HFFc6 (cell line): ENCODE data around the gene HSPB6. TPM values are rescaled to one million over a fixed set of nuclear protein-coding genes. Genes with fewer than 3 reads are reported as not detected.

Source experiments
- DNase-seq: peaks from one replicate; pipeline ENCODE4 v3.0.0-alpha.2; 2018
- H3K27ac Mint-ChIP-seq: 2 replicates; pipeline ENCODE4 v1.8.0; 2020; ENCODE audit warnings: mild to moderate bottlenecking, mixed read lengths
- H3K27me3 Mint-ChIP-seq: 2 replicates; pipeline ENCODE4 v1.8.0; 2021; ENCODE audit warnings: mild to moderate bottlenecking, moderate library complexity, mixed read lengths; ENCODE audit not compliant: insufficient read depth
- H3K36me3 Mint-ChIP-seq: 2 replicates; pipeline ENCODE4 v1.8.0; 2021; ENCODE audit warnings: low read depth, mixed read lengths
- H3K4me1 Mint-ChIP-seq: 2 replicates; pipeline ENCODE4 v1.8.0; 2020; ENCODE audit warnings: low read depth, mixed read lengths
- H3K4me3 Mint-ChIP-seq: 2 replicates; pipeline ENCODE4 v1.8.0; 2020; ENCODE audit warnings: mild to moderate bottlenecking, moderate library complexity, mixed read lengths
- H3K9me3 Mint-ChIP-seq: 2 replicates; pipeline ENCODE4 v1.8.0; 2020; ENCODE audit warnings: mild to moderate bottlenecking, mixed read lengths
- total RNA-seq, 6 experiments: library from RNA; stranded (reverse); fragmentation: NEBNext Ultra II Directional; extraction: Animal tissue kit (Norgen Biotek cat#: 25700); gene quantifications; 2 replicates in 1 of 6; 3 replicates in 5 of 6; pipeline ENCODE4 v1.2.3, GENCODE V29; 2021
- TF ChIP-seq, protein P1 (sequence below): fragments of 200-600 bp; sonication (generic); IDR thresholded peaks from 2 replicates; pipeline ENCODE4 v1.5.0; 2021; ENCODE audit warnings: antibody characterized with exemption, mild to moderate bottlenecking

Gene HSPB6
- total RNA-seq, 6 experiments from 2014 or later: 37.0 to 122 (median 43.9) TPM

DNA sequence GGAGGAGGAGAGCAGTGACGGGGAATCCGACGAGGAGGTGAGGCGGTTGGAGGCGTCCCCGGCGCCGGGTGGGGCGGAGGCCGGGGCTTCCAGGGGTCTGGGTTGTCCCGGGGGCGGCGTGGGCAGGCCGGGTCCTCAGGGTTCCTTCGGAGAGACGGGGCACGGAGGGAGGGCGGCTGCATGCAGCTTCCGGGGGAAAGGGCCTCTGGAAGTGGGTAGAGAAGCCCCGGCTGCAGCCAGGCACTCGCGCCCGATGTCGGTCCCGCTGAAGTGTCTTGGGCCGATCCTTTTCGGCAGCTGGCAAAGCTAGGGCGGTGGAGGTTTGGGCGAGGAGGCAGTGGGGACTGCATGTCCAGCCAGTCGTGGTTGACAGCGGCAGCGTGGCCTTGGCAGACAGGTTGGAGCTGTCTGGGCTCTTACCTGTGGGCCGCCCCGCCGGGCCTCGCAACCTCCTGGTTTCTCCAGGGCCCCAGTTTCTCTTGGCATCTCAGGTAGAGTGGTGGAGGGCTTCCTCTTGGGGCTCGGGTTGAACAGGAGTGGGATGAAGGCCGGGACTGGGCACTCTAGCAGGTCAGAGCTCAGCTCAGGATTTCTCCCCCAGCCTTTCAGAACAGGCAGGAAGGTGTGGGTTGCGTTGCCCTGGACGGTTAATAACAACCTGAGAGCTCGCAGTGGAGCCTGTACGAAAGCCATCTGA, 38.3 kb downstream of the HSPB6 start:
- Mint-ChIP-seq H3K4me1 (peaks cover 22% of the 10 kb centered on the region), H3K27me3 (peaks cover 3% of the 10 kb centered on the region; the same call in 1 of the 2 replicates), H3K27ac (peak overlapping the region; percentile 84), H3K4me3 (peak overlapping the region; percentile 95), H3K9me3 (no peaks in the 10 kb centered on the region), H3K36me3 (peaks cover 8% of the 10 kb centered on the region; the same call in 1 of the 2 replicates)
- no peak for DNase-seq
- TF ChIP-seq, protein P1, sequence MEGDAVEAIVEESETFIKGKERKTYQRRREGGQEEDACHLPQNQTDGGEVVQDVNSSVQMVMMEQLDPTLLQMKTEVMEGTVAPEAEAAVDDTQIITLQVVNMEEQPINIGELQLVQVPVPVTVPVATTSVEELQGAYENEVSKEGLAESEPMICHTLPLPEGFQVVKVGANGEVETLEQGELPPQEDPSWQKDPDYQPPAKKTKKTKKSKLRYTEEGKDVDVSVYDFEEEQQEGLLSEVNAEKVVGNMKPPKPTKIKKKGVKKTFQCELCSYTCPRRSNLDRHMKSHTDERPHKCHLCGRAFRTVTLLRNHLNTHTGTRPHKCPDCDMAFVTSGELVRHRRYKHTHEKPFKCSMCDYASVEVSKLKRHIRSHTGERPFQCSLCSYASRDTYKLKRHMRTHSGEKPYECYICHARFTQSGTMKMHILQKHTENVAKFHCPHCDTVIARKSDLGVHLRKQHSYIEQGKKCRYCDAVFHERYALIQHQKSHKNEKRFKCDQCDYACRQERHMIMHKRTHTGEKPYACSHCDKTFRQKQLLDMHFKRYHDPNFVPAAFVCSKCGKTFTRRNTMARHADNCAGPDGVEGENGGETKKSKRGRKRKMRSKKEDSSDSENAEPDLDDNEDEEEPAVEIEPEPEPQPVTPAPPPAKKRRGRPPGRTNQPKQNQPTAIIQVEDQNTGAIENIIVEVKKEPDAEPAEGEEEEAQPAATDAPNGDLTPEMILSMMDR: no peak

DNA sequence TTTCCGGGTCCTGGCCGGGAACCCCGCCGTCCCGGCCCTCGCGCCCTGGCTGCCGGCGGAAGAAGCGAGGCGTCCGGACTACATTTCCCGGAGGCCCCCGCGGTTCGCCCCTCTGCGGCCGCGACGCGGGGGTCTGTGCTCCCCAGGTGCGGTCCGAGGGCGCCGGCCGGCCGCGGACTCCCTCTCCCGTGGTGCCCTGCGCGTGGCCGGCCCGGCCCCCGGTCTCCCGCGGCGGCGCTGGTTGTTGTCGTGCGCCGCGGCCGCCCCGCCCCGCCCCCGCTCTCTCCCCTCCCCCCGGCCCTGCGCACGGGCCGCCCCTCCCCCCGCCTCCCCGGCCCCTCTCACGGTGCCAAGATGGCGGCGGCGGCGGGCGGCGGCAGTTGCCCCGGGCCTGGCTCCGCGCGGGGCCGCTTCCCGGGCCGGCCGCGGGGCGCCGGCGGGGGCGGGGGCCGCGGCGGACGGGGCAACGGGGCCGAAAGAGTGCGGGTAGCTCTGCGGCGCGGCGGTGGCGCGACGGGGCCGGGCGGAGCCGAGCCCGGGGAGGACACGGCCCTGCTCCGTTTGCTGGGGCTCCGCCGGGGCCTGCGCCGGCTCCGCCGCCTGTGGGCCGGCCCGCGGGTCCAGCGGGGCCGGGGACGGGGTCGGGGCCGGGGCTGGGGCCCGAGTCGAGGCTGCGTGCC, 39.0 kb downstream of the HSPB6 start, which contains the start of gene KMT2B:
Gene KMT2B, plus strand, starts transcription at position 339 of the 680 bp plus-strand sequence. Its CDS starts 16 bp downstream, at position 355.
- TF ChIP-seq, protein P1: no peak
- H3K4me3 Mint-ChIP-seq: peak within 1 kb of the TSS; percentile 95
- H3K4me1 Mint-ChIP-seq: peaks cover 22% of the 10 kb centered on the region
- no peaks in the 10 kb centered on the region for H3K9me3 Mint-ChIP-seq
- H3K36me3 Mint-ChIP-seq: peaks cover 8% of the 10 kb centered on the region; the same call in 1 of the 2 replicates
- H3K27ac Mint-ChIP-seq: peak within 1 kb of the TSS; percentile 92
- H3K27me3 Mint-ChIP-seq: peaks cover 3% of the 10 kb centered on the region; the same call in 1 of the 2 replicates
- peak; percentile 93 for DNase-seq

DNA sequence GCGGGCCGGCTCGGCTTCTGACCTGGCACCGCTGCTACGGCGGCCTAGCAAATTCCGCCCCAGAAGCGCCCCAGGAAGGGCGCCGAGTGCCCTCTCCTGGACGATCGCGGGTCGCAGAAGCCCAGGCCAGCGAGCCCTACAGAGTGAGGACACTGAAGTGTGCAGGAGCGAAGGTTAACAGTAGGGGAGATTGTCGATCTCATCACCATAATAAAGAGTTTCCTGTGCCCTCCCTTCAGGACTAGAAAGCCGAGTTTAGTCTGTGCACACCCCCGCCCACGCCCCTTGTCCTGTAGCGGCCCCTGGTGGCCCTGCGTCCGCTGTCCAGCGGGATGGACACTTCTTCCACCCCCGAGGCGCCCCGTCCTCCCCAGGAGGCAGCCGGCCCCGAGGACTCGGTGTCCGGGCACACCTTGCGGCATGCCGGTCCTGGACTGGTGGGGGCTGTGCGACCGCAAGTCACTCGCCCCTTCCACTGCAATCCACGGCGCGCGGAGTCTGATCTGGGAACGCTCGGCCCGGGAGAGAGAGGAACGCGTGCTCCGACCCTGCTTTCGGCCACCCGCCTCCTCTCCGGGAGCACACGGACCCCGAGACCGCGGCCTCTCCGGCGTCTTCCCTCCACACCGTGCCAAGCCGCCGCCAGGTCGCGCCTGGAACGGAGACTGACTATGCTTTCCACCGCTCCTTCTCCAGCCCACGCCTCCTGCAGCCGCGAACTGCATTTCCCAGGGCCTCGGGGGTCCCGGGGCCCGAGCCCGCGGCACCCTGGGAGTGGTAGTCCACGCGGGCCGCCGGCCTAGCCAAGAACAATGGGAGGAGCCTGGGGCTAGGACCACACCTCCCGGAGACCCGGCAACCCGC, 39.8 kb downstream of the HSPB6 start:
- no peaks in the 10 kb centered on the region for H3K9me3 Mint-ChIP-seq
- peak; percentile 76 for DNase-seq
- peak overlapping the region; percentile 92 for H3K27ac Mint-ChIP-seq
- H3K36me3 Mint-ChIP-seq: peaks cover 8% of the 10 kb centered on the region; the same call in 1 of the 2 replicates
- TF ChIP-seq, protein P1: peak; percentile 94
- peak overlapping the region; percentile 91 for H3K4me3 Mint-ChIP-seq
- H3K4me1 Mint-ChIP-seq: peaks cover 22% of the 10 kb centered on the region
- peaks cover 6% of the 10 kb centered on the region; the same call in 1 of the 2 replicates for H3K27me3 Mint-ChIP-seq

DNA sequence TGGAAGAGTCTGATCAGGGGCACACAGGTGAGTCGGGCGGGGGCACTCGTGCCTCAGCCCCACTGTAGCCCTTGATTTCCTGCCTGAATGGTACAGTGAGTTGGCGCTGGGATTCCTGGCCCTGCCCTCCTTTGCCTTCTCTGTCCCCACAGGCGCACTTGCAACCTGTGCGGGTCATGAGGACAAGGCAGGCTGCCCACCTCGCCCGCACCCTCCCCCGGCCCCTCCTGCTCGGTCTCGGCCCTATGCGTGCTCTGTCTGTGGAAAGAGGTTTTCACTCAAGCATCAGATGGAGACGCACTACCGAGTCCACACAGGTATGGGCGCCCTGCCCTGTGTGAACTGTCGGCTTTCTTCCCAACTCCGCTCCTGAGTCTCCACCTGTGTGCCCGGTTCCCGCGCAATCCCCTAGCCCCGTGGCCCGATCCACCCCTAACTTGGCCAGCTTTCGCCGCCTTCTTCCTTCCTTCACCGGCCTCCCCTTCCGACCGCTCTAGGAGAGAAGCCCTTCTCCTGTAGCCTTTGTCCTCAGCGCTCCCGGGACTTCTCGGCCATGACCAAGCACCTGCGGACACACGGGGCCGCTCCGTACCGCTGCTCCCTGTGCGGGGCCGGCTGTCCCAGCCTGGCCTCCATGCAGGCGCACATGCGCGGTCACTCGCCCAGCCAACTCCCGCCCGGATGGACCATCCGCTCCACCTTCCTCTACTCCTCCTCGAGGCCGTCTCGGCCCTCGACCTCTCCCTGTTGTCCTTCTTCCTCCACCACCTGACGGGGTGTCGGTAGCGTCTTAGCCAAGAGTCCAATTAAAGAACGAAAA, 40.6 kb downstream of the HSPB6 start:
- H3K4me3 Mint-ChIP-seq: peak overlapping the region; percentile 91
- peak overlapping the region; percentile 92 for H3K27ac Mint-ChIP-seq
- peaks cover 6% of the 10 kb centered on the region; the same call in 1 of the 2 replicates for H3K27me3 Mint-ChIP-seq
- no peaks in the 10 kb centered on the region for H3K9me3 Mint-ChIP-seq
- TF ChIP-seq, protein P1: no peak
- DNase-seq: peak; percentile 28
- peaks cover 22% of the 10 kb centered on the region for H3K4me1 Mint-ChIP-seq
- H3K36me3 Mint-ChIP-seq: peaks cover 8% of the 10 kb centered on the region; the same call in 1 of the 2 replicates
